Rectal smooth muscle tissue (tissue), 1 donor: ENCODE data around the gene BPHL.
"Not testable (repeated sequence)": the region's sequence is repeated elsewhere in the genome, so short reads cannot be mapped to it uniquely, and the experiment has no call there.

Experiments used
- H3K27ac ChIP-seq: one replicate; pipeline ENCODE4 v1.7.0; 2013; ENCODE audit warnings: low read depth, low read length, inconsistent platforms
- H3K27me3 ChIP-seq: one replicate; pipeline ENCODE4 v1.7.0; 2013; ENCODE audit warnings: low read length; ENCODE audit not compliant: control insufficient read depth, insufficient read depth
- H3K36me3 ChIP-seq: one replicate; pipeline ENCODE4 v1.7.0; 2013; ENCODE audit warnings: low read length; ENCODE audit not compliant: control insufficient read depth, insufficient read depth
- H3K4me1 ChIP-seq: one replicate; pipeline ENCODE4 v1.7.0; 2013; ENCODE audit warnings: low read length; ENCODE audit not compliant: control insufficient read depth, insufficient read depth
- H3K4me3 ChIP-seq: one replicate; pipeline ENCODE4 v1.7.0; 2013; ENCODE audit warnings: low read length
- H3K9ac ChIP-seq: one replicate; pipeline ENCODE4 v1.7.0; 2013; ENCODE audit warnings: low read length

Gene BPHL

DNA sequence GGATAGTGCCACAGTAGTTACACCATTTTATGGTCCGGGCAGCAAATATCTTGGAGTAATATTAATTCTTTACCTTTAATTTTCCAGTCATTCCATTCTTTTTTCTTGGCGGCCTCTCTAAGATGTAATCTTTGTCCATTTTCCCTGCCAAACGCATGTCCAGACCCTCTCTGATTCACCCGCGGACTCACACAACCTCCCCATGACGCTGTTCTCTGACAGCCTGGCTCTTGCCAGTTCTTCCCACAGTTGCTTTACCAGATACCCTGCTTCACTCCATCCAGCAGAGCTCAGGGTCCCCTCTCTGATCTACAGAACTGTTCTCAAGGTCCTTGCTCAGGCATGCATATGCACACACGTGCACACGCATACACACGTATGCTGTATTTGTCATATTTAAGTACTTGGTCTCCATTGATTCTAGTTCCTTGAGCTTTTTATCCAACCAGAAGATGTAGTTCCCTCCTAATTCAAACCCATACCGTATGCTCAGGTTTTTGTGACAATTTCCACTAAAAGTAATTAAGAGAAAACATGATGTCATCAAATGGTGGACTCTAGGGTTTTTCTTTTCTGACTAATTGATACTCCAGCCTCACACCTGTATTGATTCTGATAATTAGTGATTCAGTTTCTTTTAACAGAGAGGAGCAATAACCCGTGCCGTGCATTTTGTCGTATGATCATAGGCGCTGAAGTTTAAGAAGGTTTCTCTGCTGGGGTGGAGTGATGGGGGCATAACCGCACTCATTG, 10.0 kb downstream of the BPHL start:
- H3K36me3 ChIP-seq = peaks cover 7% of the 10 kb centered on the region

GRCh38 chr6:3131695-3132094, 13.2 kb downstream of the BPHL start:
- H3K9ac ChIP-seq = no peak overlapping the region
- H3K4me3 ChIP-seq = no peak overlapping the region
- H3K27me3 ChIP-seq = no peaks in the 10 kb centered on the region
- no peak overlapping the region for H3K27ac ChIP-seq
- H3K4me1 ChIP-seq = no peaks in the 10 kb centered on the region
- peaks cover 12% of the 10 kb centered on the region for H3K36me3 ChIP-seq

More for the DNA sequence above, 10.0 kb downstream of the BPHL start:
- Histone ChIP-seq H3K27ac (no peak overlapping the region), H3K9ac (no peak overlapping the region), H3K4me3 (no peak overlapping the region), H3K4me1 (no peaks in the 10 kb centered on the region), H3K27me3 (no peaks in the 10 kb centered on the region)

DNA sequence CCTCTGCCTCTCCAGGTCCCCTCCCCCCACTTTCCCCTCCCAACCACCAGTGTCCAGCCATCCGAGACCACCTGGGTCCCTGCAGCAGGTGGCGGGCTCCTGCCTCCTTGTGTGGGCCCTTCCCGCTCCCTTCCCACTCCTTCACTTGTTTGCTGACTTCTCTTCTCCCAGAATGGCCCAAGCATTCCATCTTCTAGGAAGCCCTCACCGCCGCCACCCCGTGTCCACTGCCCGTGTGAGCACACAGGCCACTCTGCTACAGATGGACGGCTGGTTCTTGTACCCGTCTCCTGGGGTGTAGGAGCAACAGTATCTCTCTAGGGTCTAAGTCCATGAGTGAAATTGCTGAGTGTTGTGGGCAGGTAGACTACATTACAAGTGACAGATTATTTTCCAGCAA, 15.0 kb downstream of the BPHL start:
- H3K27me3 ChIP-seq = no peaks in the 10 kb centered on the region
- H3K4me3 ChIP-seq = no peak overlapping the region
- no peaks in the 10 kb centered on the region for H3K4me1 ChIP-seq
- H3K9ac ChIP-seq = no peak overlapping the region
- no peak overlapping the region for H3K27ac ChIP-seq
- peaks cover 12% of the 10 kb centered on the region for H3K36me3 ChIP-seq

DNA sequence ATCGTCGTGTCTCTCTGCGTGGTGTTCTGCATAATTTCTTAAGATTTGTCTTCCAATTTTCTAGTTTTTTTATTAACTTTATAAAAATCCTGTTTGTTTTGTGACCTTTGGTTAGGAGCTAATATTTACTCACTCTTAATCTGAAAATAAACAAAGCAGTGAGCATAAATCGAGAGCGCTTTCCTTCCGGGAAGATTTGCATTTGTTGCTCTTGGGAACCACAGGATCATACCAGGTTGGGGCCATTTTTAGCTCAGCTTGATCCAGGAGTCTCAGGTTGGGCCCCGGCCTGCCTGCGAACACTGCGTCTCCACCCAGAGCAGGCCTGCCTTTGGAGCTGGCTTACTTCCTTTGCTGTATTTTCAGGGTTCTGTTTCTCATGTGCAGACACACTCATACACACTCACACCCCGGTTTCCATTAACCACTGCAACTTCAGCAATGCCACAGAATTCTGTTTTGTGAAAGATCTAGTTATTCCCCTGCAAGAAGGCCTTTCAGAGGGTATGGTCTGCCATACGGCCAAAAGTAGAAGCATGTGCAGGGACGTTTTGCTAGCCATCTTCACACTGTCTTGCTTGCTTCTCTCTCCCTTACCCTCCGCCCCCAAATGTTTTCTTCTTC, 17.3 kb downstream of the BPHL start:
- Histone ChIP-seq H3K27me3 (no peaks in the 10 kb centered on the region), H3K27ac (no peak overlapping the region), H3K4me3 (no peak overlapping the region), H3K4me1 (peaks cover 2% of the 10 kb centered on the region), H3K9ac (no peak overlapping the region), H3K36me3 (peaks cover 13% of the 10 kb centered on the region)

DNA sequence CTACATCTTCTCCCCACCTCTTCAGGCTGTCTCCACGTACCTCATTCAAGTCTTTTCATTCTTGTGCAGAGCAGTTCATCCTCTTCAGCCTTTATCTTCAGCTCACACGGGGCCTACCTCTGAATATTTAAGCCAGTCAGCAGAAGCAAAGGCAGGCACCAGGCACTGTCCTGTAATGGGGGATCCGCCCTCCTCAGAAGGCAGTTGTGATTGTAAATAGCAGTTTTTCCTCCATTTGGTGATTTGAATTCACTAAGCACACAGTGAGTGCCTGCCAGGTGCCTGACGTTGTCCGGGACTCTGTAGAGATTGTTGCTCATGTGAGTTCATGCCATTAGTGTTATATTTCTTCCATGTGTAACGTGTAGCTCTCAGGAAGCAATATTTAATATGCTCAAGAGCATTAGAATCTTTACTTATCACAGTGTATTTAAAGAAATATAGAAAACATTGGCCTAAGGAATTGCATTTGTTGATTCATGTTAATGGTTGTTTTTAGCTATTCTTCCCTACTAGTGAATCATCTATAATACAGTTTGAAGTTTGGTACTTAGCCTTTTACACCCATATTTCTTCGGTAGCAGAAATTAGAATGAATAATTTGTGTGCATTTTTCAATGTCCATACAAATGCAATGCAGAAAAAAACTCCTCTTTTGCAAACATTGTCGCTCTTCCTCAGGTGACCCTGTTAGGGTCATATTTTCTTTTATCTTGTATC, 17.9 kb downstream of the BPHL start:
- Histone ChIP-seq H3K9ac (no peak overlapping the region), H3K4me3 (no peak overlapping the region), H3K27ac (no peak overlapping the region), H3K4me1 (peaks cover 2% of the 10 kb centered on the region), H3K36me3 (peaks cover 8% of the 10 kb centered on the region), H3K27me3 (no peaks in the 10 kb centered on the region)

DNA sequence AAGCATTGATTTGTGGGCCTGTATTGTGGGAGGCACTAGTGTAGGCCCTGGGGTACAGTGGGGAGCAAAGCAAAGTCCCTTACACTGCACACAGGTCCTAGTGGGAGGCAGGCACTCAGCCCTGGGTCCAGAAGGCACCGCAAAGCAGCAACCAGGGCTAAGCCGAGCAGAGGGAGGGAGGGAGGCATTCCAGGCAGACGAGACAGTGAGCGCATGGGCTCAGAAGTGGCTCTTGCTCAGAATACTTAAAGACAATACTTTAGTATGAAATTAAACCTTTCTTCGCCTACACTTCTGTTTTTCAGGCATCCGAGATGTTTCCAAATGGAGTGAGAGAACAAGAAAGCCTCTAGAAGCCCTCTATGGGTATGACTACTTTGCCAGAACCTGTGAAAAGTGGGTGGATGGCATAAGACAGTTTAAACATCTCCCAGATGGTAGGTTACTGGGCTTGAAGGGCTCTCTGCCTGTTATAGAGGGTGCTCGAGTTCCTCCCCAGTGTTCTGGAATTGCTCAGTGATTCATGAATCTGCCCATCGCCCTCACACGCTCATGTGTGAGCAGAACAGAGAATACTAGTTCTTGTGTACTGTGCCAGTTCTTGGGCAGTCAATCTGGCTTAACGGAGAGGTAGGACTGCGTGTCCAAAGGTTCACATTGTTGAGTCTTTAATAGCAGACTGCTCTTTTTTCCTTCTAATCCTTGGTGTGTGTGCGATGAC, 18.7 kb downstream of the BPHL start:
- peaks cover 2% of the 10 kb centered on the region for H3K4me1 ChIP-seq
- H3K9ac ChIP-seq = no peak overlapping the region
- no peak overlapping the region for H3K27ac ChIP-seq
- H3K36me3 ChIP-seq = peaks cover 8% of the 10 kb centered on the region
- H3K27me3 ChIP-seq = no peaks in the 10 kb centered on the region
- no peak overlapping the region for H3K4me3 ChIP-seq

DNA sequence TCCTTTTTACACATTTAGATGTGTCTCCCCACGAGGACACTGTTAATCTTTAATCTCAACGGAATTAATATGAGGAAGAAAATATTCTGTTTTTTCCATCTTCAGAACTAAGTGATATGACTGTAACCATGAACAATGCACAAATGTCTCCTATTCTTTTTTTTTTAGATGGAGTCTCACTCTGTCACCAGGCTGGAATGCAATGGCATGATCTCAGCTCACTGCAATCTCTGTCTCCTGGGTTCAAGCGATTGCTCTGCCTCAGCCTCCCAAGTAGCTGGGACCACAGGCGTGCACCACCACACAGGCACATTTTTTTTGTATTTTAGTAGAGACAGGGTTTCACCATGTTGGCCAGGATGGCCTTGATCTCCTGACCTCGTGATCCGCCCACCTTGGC, 19.4 kb downstream of the BPHL start:
- not testable (repeated sequence) for H3K9ac ChIP-seq, H3K4me3 ChIP-seq, H3K4me1 ChIP-seq, H3K27me3 ChIP-seq, H3K27ac ChIP-seq, H3K36me3 ChIP-seq

- Histone ChIP-seq H3K4me3 (no peak overlapping the region), H3K9ac (no peak overlapping the region), H3K4me1 (peaks cover 2% of the 10 kb centered on the region), H3K36me3 (peaks cover 8% of the 10 kb centered on the region), H3K27ac (no peak overlapping the region), H3K27me3 (no peaks in the 10 kb centered on the region)
Observed at GRCh38 chr6:3138341-3138740, 19.8 kb downstream of the BPHL start.

- Histone ChIP-seq H3K4me3 (no peak overlapping the region), H3K27me3 (no peaks in the 10 kb centered on the region), H3K27ac (peak overlapping the region; percentile 1), H3K4me1 (peaks cover 2% of the 10 kb centered on the region), H3K36me3 (peaks cover 8% of the 10 kb centered on the region), H3K9ac (no peak overlapping the region)
Observed at GRCh38 chr6:3139090-3139903, 20.8 kb downstream of the BPHL start.

DNA sequence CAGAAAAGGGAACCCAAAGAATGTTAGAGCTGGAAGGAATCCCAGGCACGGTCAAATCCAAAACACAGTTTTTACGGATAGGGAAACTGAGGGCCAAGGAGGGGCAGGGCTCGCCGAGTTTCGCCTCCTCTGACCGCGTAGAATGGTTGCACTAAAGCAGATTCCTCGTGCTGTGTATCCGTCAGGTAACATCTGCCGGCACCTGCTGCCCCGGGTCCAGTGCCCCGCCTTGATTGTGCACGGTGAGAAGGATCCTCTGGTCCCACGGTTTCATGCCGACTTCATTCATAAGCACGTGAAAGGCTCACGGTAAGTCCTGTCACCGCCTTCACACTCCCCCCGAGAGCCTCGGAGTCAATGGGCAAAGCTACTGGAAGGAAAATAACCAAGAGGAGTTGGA, 21.7 kb downstream of the BPHL start:
- H3K9ac ChIP-seq = no peak overlapping the region
- H3K27ac ChIP-seq = no peak overlapping the region
- no peak overlapping the region for H3K4me3 ChIP-seq
- no peaks in the 10 kb centered on the region for H3K27me3 ChIP-seq
- peaks cover 8% of the 10 kb centered on the region for H3K36me3 ChIP-seq
- H3K4me1 ChIP-seq = peaks cover 2% of the 10 kb centered on the region

GRCh38 chr6:3142536-3142935, 24.0 kb downstream of the BPHL start:
- peaks cover 3% of the 10 kb centered on the region for H3K36me3 ChIP-seq

More at GRCh38 chr6:3142536-3142935, 24.0 kb downstream of the BPHL start:
- Histone ChIP-seq H3K4me3 (no peak overlapping the region), H3K9ac (no peak overlapping the region), H3K27me3 (no peaks in the 10 kb centered on the region), H3K27ac (no peak overlapping the region), H3K4me1 (peaks cover 2% of the 10 kb centered on the region)
